ENCODE measurements around the gene MACROD2.

GRCh38 chr20:14657266-14658005 is 662.1 kb downstream of the MACROD2 start:
- TF ChIP-seq CTCF (IDR thresholded peaks at IDR 0.05) (no peak), ZFX (IDR thresholded peaks at IDR 0.05; ENCODE audit: borderline replicate concordance) (no peak)
